Upper lobe of left lung (tissue), 4 donors: ENCODE results near the gene FGGY.

ENCODE experiments used
- EP300 ChIP-seq, 4 donors: sonication (generic); formaldehyde crosslinking; IDR thresholded peaks; one replicate each; pipeline ENCODE4 v1.5.1; 2017; ENCODE audit warnings: antibody characterized with exemption in 4 of 4, control low read depth in 2 of 4
- POLR2A ChIP-seq, 4 donors: fragments of 450-650 bp; IDR thresholded peaks; one replicate each; pipeline ENCODE4 v1.5.1; 2016 to 2017; ENCODE audit warnings: antibody characterized with exemption in 4 of 4, mild to moderate bottlenecking in 2 of 4
- POLR2AphosphoS5 ChIP-seq, 2 donors: sonication (generic); formaldehyde crosslinking; IDR thresholded peaks; one replicate each; pipeline ENCODE4 v1.5.1; 2017; ENCODE audit warnings: antibody characterized with exemption in 2 of 2
- TF ChIP-seq, protein P1 (sequence below), 6 experiments: fragments of 450-650 bp in 4 of 6; fragments of 200-600 bp in 2 of 6; sonication (generic) in 2 of 6; IDR thresholded peaks; one replicate each; pipeline ENCODE4 v1.5.1; 2016 to 2019; ENCODE audit warnings: antibody characterized with exemption in 6 of 6

DNA sequence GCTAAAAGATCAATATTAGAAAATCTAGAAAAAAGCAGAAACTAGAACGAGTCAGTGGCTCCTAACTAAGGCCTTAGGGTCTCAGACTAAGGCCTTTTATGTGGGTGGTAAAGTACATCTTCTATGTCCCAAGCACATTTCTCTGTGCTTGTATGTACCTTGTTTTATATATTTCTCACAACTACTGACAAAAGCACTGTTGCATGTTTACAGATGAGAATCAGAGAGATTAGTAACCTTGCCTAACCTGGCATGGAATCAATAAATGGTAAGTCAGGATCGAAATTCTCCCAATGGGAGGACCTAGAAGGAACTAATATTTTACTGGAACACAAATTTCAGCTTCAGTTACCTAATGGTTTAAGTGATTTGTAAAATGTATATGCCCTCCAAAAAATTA is 160.9 kb downstream of the FGGY start:
- TF ChIP-seq, protein P1, sequence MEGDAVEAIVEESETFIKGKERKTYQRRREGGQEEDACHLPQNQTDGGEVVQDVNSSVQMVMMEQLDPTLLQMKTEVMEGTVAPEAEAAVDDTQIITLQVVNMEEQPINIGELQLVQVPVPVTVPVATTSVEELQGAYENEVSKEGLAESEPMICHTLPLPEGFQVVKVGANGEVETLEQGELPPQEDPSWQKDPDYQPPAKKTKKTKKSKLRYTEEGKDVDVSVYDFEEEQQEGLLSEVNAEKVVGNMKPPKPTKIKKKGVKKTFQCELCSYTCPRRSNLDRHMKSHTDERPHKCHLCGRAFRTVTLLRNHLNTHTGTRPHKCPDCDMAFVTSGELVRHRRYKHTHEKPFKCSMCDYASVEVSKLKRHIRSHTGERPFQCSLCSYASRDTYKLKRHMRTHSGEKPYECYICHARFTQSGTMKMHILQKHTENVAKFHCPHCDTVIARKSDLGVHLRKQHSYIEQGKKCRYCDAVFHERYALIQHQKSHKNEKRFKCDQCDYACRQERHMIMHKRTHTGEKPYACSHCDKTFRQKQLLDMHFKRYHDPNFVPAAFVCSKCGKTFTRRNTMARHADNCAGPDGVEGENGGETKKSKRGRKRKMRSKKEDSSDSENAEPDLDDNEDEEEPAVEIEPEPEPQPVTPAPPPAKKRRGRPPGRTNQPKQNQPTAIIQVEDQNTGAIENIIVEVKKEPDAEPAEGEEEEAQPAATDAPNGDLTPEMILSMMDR (IDR thresholded peaks at IDR 0.05) = no peak
- TF ChIP-seq POLR2AphosphoS5 (IDR thresholded peaks at IDR 0.05) = no peak
- TF ChIP-seq POLR2A (IDR thresholded peaks at IDR 0.05) = no peak
- no peak for TF ChIP-seq EP300 (IDR thresholded peaks at IDR 0.05)
